Measurements from ENCODE around the gene OTOG.

DNA sequence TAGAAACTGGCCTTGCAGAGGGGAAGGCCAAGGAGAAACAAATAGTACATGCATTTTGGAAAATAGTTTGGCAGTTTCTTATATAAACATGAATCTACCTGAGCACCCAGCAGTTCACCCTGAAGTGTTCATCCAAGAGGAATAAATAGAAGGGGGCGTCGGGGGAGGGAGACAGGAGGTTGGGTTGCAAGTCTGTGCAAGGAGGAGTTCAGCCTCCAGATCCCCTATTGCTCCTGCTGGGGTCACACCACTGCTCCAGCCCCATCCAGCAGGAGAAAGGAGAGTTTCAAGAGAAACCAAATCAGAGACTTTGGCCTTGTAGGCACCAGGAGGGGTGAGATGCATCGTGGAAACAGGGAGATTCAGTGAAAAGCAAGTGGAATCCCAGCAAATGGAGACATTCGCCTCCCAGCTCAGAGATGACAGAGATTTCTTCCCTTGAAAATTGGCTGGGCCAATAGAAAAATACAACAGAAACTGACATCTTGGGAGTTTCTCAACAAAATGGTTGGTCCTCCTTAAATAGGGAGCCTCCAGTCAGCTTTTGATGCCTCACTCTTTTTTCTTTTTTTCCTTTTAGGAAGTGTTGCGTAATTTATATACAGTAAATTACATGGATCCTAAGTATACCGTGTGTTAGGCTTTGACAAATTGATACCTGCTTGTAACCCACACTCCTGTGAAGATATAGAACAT, 34.1 kb downstream of the OTOG start:
- TF ChIP-seq, protein P1, sequence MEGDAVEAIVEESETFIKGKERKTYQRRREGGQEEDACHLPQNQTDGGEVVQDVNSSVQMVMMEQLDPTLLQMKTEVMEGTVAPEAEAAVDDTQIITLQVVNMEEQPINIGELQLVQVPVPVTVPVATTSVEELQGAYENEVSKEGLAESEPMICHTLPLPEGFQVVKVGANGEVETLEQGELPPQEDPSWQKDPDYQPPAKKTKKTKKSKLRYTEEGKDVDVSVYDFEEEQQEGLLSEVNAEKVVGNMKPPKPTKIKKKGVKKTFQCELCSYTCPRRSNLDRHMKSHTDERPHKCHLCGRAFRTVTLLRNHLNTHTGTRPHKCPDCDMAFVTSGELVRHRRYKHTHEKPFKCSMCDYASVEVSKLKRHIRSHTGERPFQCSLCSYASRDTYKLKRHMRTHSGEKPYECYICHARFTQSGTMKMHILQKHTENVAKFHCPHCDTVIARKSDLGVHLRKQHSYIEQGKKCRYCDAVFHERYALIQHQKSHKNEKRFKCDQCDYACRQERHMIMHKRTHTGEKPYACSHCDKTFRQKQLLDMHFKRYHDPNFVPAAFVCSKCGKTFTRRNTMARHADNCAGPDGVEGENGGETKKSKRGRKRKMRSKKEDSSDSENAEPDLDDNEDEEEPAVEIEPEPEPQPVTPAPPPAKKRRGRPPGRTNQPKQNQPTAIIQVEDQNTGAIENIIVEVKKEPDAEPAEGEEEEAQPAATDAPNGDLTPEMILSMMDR (IDR thresholded peaks at IDR 0.05; ENCODE audit: low read depth, low read length, poor library complexity, severe bottlenecking) = no peak
- TF ChIP-seq EZH2phosphoT487 (IDR thresholded peaks at IDR 0.05; ENCODE audit: borderline replicate concordance, low read length) = no peak

Measured in DOHH2 (cell line).